C4-2B (cell line): ENCODE results near the gene EFCAB6.

Experiments
- ZFX ChIP-seq: fragments of 450-650 bp; IDR thresholded peaks from 2 replicates; pipeline ENCODE4 v1.6.1; 2017
- TF ChIP-seq, protein P1 (sequence below): fragments of 450-650 bp; conservative IDR thresholded peaks from 2 replicates; pipeline ENCODE4 v1.5.1; 2017; ENCODE audit warnings: mild to moderate bottlenecking

DNA sequence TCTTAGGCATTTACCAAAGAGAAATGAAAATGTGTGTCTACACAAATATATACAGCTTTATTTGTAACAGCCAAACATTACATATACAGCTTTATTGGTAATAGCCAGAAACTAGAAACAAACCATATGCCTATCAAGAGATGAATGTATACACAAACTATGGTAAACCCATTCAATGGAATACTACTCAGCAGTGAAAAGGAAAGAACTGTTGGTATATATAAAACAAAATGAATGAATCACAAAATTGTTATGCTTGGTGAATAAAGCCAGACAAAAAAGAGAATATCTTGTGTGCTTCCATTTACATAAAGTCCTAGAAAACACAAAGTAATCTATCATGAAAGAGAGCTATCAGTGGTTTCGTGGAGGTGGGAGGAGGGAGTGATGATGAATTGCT lies 142.9 kb downstream of the EFCAB6 start:
- TF ChIP-seq, protein P1, sequence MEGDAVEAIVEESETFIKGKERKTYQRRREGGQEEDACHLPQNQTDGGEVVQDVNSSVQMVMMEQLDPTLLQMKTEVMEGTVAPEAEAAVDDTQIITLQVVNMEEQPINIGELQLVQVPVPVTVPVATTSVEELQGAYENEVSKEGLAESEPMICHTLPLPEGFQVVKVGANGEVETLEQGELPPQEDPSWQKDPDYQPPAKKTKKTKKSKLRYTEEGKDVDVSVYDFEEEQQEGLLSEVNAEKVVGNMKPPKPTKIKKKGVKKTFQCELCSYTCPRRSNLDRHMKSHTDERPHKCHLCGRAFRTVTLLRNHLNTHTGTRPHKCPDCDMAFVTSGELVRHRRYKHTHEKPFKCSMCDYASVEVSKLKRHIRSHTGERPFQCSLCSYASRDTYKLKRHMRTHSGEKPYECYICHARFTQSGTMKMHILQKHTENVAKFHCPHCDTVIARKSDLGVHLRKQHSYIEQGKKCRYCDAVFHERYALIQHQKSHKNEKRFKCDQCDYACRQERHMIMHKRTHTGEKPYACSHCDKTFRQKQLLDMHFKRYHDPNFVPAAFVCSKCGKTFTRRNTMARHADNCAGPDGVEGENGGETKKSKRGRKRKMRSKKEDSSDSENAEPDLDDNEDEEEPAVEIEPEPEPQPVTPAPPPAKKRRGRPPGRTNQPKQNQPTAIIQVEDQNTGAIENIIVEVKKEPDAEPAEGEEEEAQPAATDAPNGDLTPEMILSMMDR: no peak
- no peak for TF ChIP-seq ZFX
